Peyer's patch (tissue), 4 donors: ENCODE data around the gene FAM118B.

Experiments
- CTCF ChIP-seq, 6 experiments: fragments of 450-650 bp in 4 of 6; fragments of 200-600 bp in 2 of 6; sonication (generic) in 1 of 6; IDR thresholded peaks; one replicate each; pipeline ENCODE4 v1.5.1; 2017 to 2019; ENCODE audit warnings: antibody characterized with exemption in 6 of 6, mild to moderate bottlenecking in 3 of 6, moderate library complexity in 1 of 6
- POLR2A ChIP-seq, 2 donors: fragments of 450-650 bp; IDR thresholded peaks; one replicate each; pipeline ENCODE4 v1.5.1; 2017; ENCODE audit warnings: antibody characterized with exemption in 2 of 2, mild to moderate bottlenecking in 2 of 2, moderate library complexity in 2 of 2

- TF ChIP-seq CTCF (IDR thresholded peaks at IDR 0.05) (no peak), POLR2A (IDR thresholded peaks at IDR 0.05) (no peak)
Measured at GRCh38 chr11:126256216-126256615, 44.6 kb downstream of the FAM118B start.
